ENCODE results near the gene UBE2H.
"Not testable (repeated sequence)": the region's sequence is repeated elsewhere in the genome, so short reads cannot be mapped to it uniquely, and the experiment has no call there.

Gene UBE2H

DNA sequence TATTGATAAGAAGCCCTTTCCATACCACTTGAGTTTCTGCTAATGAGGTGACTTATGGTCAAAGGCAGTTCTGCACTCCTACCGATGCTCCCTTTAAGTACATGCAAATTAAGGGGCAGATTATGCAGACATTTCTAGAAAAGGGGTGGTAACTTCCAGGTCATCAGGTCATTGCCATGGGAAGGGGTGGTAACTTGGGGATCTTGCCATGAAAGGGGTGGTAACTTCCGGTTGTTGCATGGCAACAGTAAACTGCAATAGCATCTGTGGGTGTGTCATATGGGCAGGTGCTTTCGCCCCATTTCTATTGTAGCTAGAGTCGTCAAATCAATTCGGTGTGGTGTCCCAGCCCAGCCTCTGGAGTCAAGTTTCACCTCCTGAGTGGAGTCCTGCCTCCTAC lies 150.9 kb downstream of the UBE2H start:
- Histone ChIP-seq H3K9me3 (ENCODE audit: insufficient read depth, low read depth, low read length) (no peaks in the 10 kb centered on the region), H3K27ac (ENCODE audit: low read length) (no peak overlapping the region), H3K4me1 (ENCODE audit: insufficient read depth, low read length) (peaks cover 18% of the 10 kb centered on the region; the same call in 1 of the 2 replicates), H3K9ac (ENCODE audit: low read depth, low read length) (no peak overlapping the region), H3K4me3 (ENCODE audit: low read length) (no peak overlapping the region), H3K27me3 (ENCODE audit: insufficient read depth, low read length) (no peaks in the 10 kb centered on the region), H3K36me3 (ENCODE audit: insufficient read depth, low read depth, low read length) (no peaks in the 10 kb centered on the region)

DNA sequence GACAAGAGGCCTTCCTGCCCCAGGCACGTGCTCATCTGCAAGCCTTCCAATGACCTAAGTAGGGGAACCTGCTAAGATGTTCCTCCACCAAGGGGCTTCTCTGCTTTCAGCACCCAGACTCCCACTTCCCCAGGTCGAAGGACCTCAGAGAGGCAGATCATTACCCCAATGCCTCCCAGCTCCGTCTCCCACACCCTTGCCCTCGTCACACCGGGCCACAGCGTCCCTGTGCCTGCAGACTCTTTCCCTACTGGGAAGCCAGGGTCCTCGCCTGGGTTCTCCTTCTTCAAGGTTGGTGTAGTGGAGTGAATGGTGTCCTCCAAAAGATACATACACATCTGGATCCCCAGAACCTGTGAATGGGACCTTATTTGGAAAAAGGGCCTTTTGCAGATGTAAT lies 151.9 kb downstream of the UBE2H start:
- H3K4me3 ChIP-seq (ENCODE audit: low read length) = no peak overlapping the region
- H3K27me3 ChIP-seq (ENCODE audit: insufficient read depth, low read length) = no peaks in the 10 kb centered on the region
- no peak overlapping the region for H3K27ac ChIP-seq (ENCODE audit: low read length)
- H3K9me3 ChIP-seq (ENCODE audit: insufficient read depth, low read depth, low read length) = no peaks in the 10 kb centered on the region
- H3K4me1 ChIP-seq (ENCODE audit: insufficient read depth, low read length) = peaks cover 18% of the 10 kb centered on the region; the same call in 1 of the 2 replicates
- no peak overlapping the region for H3K9ac ChIP-seq (ENCODE audit: low read depth, low read length)
- H3K36me3 ChIP-seq (ENCODE audit: insufficient read depth, low read depth, low read length) = no peaks in the 10 kb centered on the region

- H3K4me1 ChIP-seq (ENCODE audit: insufficient read depth, low read length) = peaks cover 18% of the 10 kb centered on the region; the same call in 1 of the 2 replicates
- H3K27me3 ChIP-seq (ENCODE audit: insufficient read depth, low read length) = no peaks in the 10 kb centered on the region
Measured at GRCh38 chr7:129799350-129799955, 153.3 kb downstream of the UBE2H start.

GRCh38 chr7:129798616-129799349 lies 154.0 kb downstream of the UBE2H start:
- peaks cover 18% of the 10 kb centered on the region; the same call in 1 of the 2 replicates for H3K4me1 ChIP-seq (ENCODE audit: insufficient read depth, low read length)
- H3K36me3 ChIP-seq (ENCODE audit: insufficient read depth, low read depth, low read length) = no peaks in the 10 kb centered on the region
- H3K27me3 ChIP-seq (ENCODE audit: insufficient read depth, low read length) = peaks cover under 1% of the 10 kb centered on the region; the same call in 1 of the 2 replicates
- H3K9me3 ChIP-seq (ENCODE audit: insufficient read depth, low read depth, low read length) = no peaks in the 10 kb centered on the region
- no peak overlapping the region for H3K9ac ChIP-seq (ENCODE audit: low read depth, low read length)
- no peak overlapping the region for H3K27ac ChIP-seq (ENCODE audit: low read length)
- H3K4me3 ChIP-seq (ENCODE audit: low read length) = no peak overlapping the region

More at GRCh38 chr7:129799350-129799955, 153.3 kb downstream of the UBE2H start:
- Histone ChIP-seq H3K4me3 (ENCODE audit: low read length) (no peak overlapping the region), H3K9ac (ENCODE audit: low read depth, low read length) (no peak overlapping the region), H3K36me3 (ENCODE audit: insufficient read depth, low read depth, low read length) (no peaks in the 10 kb centered on the region), H3K27ac (ENCODE audit: low read length) (no peak overlapping the region), H3K9me3 (ENCODE audit: insufficient read depth, low read depth, low read length) (no peaks in the 10 kb centered on the region)

DNA sequence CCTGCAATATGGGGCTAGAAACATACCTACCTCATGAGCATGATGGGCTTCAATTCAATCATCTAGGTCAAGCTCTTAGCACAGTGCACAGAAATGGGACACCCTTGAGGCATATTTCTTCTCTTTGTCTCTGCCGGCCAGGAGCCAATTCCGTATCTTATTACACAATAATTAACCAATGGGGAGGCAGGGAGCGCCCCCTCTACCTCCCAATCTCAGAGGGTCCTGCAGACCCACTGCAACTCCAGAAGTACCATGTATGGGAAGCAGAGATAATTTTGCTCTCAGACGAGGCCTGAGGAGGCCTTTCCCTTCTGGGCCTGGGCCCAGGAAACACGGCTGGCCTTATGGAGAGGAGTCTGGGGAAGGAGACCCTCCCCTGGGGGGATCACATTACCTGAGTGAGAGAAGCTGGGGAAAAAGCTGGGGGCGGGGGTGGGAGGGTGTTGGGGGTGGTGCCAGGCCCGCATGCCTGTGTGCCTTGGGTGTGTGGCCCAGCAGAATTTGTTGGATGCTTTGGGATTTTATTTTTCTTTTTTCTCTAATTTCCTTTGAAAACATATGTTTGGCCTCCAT lies 155.5 kb downstream of the UBE2H start:
- peaks cover 16% of the 10 kb centered on the region; the same call in 1 of the 2 replicates for H3K4me1 ChIP-seq (ENCODE audit: insufficient read depth, low read length)
- no peaks in the 10 kb centered on the region for H3K36me3 ChIP-seq (ENCODE audit: insufficient read depth, low read depth, low read length)
- no peak overlapping the region for H3K4me3 ChIP-seq (ENCODE audit: low read length)
- no peak overlapping the region for H3K9ac ChIP-seq (ENCODE audit: low read depth, low read length)
- H3K27ac ChIP-seq (ENCODE audit: low read length) = no peak overlapping the region
- no peaks in the 10 kb centered on the region for H3K9me3 ChIP-seq (ENCODE audit: insufficient read depth, low read depth, low read length)
- peaks cover 11% of the 10 kb centered on the region for H3K27me3 ChIP-seq (ENCODE audit: insufficient read depth, low read length)

GRCh38 chr7:129796186-129796775 lies 156.5 kb downstream of the UBE2H start:
- H3K9me3 ChIP-seq (ENCODE audit: insufficient read depth, low read depth, low read length) = no peaks in the 10 kb centered on the region
- no peaks in the 10 kb centered on the region for H3K36me3 ChIP-seq (ENCODE audit: insufficient read depth, low read depth, low read length)
- H3K4me3 ChIP-seq (ENCODE audit: low read length) = no peak overlapping the region
- no peak overlapping the region for H3K9ac ChIP-seq (ENCODE audit: low read depth, low read length)
- H3K27ac ChIP-seq (ENCODE audit: low read length) = no peak overlapping the region
- H3K27me3 ChIP-seq (ENCODE audit: insufficient read depth, low read length) = peaks cover 20% of the 10 kb centered on the region
- peaks cover 7% of the 10 kb centered on the region; the same call in 1 of the 2 replicates for H3K4me1 ChIP-seq (ENCODE audit: insufficient read depth, low read length)

- H3K27me3 ChIP-seq (ENCODE audit: insufficient read depth, low read length) = peaks cover 39% of the 10 kb centered on the region
- not testable (repeated sequence) for H3K27ac ChIP-seq (ENCODE audit: low read length); H3K4me1 ChIP-seq (ENCODE audit: insufficient read depth, low read length); H3K4me3 ChIP-seq (ENCODE audit: low read length); H3K9ac ChIP-seq (ENCODE audit: low read depth, low read length); H3K36me3 ChIP-seq (ENCODE audit: insufficient read depth, low read depth, low read length); H3K9me3 ChIP-seq (ENCODE audit: insufficient read depth, low read depth, low read length)
Measured at GRCh38 chr7:129794461-129794860, 158.3 kb downstream of the UBE2H start.

DNA sequence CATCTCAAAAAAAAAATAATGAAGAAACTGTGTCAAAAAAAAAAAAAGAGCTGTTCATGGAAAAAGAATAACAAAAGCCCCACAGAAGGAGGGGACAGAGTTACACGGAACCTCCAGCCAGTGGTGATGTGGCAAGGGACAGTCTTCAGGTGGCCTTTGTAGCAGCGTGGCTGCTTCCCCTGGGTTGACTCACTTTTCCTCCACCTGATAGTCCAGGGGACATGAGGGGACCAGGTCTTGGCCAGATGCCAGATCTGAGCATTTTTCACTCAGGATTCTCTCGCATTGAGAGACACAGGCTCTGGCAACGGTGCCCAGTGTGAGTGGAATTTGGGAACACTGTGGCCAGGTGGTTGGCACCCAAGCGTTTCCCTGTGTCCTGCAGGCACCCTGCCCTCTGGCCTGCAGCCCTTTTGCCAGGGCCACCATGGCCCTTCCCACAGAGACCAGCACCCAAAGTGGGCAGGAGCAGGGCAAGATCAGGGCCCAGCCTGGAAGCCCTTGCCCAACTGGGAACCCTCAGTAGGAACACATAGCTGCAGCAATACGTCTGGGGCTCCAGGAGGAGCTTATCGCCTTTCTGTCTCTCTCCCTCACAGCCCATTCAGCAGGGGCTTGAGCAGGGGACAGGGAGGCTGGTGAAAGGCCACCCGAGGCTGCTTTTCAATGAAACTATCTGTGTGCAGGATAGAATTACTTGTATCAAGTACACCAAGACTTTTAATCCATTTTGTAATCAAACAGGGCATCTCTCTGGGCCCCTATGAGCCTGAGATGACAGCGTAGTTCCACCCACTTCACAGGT lies 159.1 kb downstream of the UBE2H start:
- Histone ChIP-seq H3K27me3 (ENCODE audit: insufficient read depth, low read length) (peaks cover 46% of the 10 kb centered on the region), H3K36me3 (ENCODE audit: insufficient read depth, low read depth, low read length) (no peaks in the 10 kb centered on the region), H3K9me3 (ENCODE audit: insufficient read depth, low read depth, low read length) (no peaks in the 10 kb centered on the region), H3K4me1 (ENCODE audit: insufficient read depth, low read length) (peaks cover 7% of the 10 kb centered on the region; the same call in 1 of the 2 replicates), H3K27ac (ENCODE audit: low read length) (no peak overlapping the region), H3K9ac (ENCODE audit: low read depth, low read length) (no peak overlapping the region), H3K4me3 (ENCODE audit: low read length) (no peak overlapping the region)

DNA sequence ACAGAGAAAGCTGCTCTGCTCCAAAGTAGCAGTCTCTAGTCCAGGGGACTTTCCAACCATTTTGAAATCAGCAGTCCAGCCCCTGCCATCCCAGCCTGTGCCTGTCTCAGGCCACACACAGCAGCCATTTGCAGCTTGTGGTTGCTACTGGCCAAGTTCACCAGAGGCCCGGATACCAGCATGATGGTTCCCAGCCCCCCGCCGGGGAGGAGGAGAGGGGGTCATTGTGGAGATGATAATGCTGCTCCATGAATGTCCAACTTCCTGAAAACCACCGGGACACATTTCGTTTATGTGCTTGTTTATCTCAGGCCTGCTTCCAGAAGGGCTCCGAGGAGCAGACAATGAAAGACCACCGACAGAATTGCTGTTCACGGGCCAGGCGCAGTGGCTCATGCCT lies 160.0 kb downstream of the UBE2H start:
- H3K4me3 ChIP-seq (ENCODE audit: low read length) = no peak overlapping the region
- H3K9ac ChIP-seq (ENCODE audit: low read depth, low read length) = no peak overlapping the region
- no peaks in the 10 kb centered on the region for H3K36me3 ChIP-seq (ENCODE audit: insufficient read depth, low read depth, low read length)
- peaks cover 5% of the 10 kb centered on the region; the same call in 1 of the 2 replicates for H3K4me1 ChIP-seq (ENCODE audit: insufficient read depth, low read length)
- H3K27me3 ChIP-seq (ENCODE audit: insufficient read depth, low read length) = peaks cover 56% of the 10 kb centered on the region
- H3K27ac ChIP-seq (ENCODE audit: low read length) = no peak overlapping the region
- no peaks in the 10 kb centered on the region for H3K9me3 ChIP-seq (ENCODE audit: insufficient read depth, low read depth, low read length)

DNA sequence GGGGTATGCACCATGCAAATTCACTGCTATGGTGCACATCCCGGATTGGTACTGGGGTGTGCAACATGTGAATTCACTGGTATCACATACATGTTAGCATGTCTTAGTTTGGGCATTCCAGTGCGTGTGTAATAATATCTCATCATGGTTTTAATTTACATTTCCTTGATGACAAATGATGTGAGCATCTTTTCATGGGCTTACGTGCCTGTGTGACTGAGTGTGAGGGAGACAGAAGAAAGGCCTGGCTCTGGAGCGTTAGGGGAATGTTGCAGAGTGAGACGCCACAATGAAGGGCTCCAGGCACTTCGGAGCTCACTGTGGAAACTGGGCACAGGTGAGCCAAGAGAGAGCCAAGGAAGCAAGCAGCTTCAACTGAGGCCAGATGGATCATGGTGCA lies 162.6 kb downstream of the UBE2H start:
- H3K36me3 ChIP-seq (ENCODE audit: insufficient read depth, low read depth, low read length) = no peaks in the 10 kb centered on the region
- peaks cover 82% of the 10 kb centered on the region for H3K27me3 ChIP-seq (ENCODE audit: insufficient read depth, low read length)
- no peak overlapping the region for H3K4me3 ChIP-seq (ENCODE audit: low read length)
- no peaks in the 10 kb centered on the region for H3K9me3 ChIP-seq (ENCODE audit: insufficient read depth, low read depth, low read length)
- H3K27ac ChIP-seq (ENCODE audit: low read length) = no peak overlapping the region
- peaks cover 13% of the 10 kb centered on the region for H3K4me1 ChIP-seq (ENCODE audit: insufficient read depth, low read length)
- H3K9ac ChIP-seq (ENCODE audit: low read depth, low read length) = no peak overlapping the region

- no peak overlapping the region for H3K9ac ChIP-seq (ENCODE audit: low read depth, low read length)
- H3K36me3 ChIP-seq (ENCODE audit: insufficient read depth, low read depth, low read length) = no peaks in the 10 kb centered on the region
- no peak overlapping the region for H3K27ac ChIP-seq (ENCODE audit: low read length)
- H3K4me1 ChIP-seq (ENCODE audit: insufficient read depth, low read length) = peaks cover 15% of the 10 kb centered on the region
- peaks cover 1% of the 10 kb centered on the region; the same call in 1 of the 2 replicates for H3K9me3 ChIP-seq (ENCODE audit: insufficient read depth, low read depth, low read length)
- no peak overlapping the region for H3K4me3 ChIP-seq (ENCODE audit: low read length)
- peaks cover 87% of the 10 kb centered on the region for H3K27me3 ChIP-seq (ENCODE audit: insufficient read depth, low read length)
Measured at GRCh38 chr7:129789652-129790051, 163.1 kb downstream of the UBE2H start.
